ENCODE data around the gene HOXA11.

HOXA11 gene

DNA sequence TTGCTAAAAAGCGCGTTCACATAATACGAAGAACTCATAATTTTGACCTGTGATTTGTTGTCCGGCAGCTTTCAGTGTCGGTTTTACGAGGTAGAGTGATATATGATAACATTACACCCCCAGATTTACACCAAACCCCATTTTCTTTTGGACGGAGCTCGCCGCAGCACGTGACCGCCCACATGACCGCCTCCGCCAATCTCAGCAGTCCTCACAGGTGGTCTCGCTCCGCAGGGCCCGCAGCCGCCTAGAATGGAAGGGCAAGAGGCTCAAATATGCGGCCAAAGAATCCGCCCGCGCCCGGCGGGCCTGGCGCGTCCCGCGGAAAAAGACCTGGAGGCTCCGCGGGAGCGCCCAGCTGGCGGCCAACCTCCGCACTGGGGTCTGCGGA is 28.5 kb downstream of the HOXA11 start, which contains the start of gene HOXA7:
Gene HOXA7, minus strand, starts transcription at position 168 of the 391 bp plus-strand sequence. Its CDS starts 130 bp downstream, at position 38.
- peak; percentile 53 to 65 for DNase-seq

DNA sequence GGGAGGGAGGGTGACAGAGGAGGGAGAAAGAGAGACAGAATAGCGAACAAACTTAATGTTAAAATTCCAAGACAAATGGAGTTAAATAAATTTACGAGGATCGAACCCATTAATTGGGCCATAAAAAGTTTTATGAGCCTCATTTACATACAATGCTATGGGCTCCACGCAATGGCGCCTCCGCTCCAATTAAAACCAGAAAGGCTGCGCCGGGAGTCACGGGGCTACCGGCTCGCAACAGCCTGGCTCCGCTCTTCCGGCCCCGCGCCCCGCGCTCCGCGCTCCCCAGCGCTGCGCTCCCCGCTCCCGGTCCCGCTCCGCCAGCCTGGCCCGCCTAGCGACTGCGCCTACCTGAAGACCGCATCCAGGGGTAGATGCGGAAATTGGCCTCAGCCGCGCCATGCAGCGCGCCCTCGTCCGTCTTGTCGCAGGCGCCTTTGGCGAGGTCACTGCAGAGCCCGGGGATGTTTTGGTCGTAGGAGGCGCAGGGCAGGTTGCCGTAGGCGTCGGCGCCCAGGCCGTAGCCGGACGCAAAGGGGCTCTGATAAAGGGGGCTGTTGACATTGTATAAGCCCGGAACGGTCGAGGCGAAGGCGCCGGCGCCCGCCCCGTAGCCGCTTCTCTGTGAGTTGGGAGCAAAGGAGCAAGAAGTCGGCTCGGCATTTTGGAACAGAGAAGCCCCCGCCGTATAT is 29.1 kb downstream of the HOXA11 start:
- peak in 1 of 2 experiments; percentile 28 for DNase-seq

- no peak for DNase-seq
Observed at GRCh38 chr7:27154901-27155815, 29.9 kb downstream of the HOXA11 start.

DNA sequence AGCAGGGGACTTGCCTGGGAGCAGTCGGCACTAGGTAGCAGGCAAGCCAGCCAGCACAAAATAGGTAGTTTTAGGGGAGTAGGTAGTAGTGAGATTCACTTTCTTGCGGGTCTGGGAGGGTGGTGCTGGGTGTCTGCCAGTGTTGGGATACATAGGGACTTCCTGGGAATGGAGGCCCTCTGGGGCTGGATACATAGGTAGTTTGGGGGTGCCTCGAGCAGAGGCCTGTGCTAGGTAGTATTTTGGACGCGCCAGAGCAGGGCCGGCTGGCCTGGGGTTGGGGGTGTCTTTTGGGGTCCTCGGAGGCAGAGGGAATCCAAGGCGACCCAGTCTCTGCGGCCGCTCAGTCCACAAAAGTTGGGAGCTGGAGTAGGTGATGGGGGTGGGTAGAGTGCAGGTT is 30.7 kb downstream of the HOXA11 start:
- DNase-seq = no peak

DNA sequence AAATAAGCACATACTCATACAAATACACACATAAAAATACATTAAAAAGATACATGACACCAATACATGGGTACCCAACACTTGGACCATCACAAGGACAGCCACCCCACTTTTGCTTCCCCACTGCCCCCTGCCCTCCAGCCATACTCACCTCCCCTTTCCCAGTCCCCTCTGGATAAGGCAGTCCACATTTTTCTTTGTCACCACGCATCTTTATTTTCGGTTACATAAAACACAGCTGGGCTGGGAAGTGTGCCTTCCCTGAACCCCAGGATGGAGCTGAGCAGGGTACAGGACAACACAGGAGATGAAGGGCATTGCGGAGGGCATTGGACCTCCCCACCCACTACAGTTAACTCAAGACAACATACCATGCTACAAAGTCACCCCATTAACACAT is 31.5 kb downstream of the HOXA11 start:
- no peak for DNase-seq

DNA sequence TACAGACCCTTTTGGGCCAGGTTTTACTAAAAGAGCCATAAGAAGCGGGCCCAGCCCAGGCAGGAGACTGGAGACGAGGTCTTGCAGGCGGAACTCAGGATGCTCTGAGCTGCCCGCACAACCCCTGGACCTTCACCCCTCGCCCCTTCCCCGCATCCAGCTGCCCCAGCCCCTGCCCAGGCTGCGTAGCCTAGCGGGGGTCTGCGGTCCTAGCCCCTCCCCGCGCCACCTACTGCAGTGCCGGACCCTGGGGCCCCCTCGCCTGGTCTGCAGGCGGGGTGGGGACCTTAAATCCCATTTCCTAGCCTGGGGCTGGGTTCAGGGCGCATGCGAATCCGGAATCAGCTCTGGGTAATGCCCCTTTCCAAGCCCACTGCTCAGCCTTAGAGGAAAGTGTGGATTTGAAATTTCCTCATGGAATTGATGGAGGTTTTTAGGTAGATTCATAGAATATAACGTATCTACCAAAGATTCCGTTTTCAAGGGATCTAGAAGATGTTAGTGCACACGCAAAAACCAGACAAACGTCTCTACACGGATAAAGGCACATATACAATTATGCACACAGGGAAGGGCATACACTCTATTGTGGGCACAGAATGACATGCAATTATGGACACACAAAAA is 32.1 kb downstream of the HOXA11 start:
- DNase-seq = no peak

- no peak for DNase-seq
Observed at GRCh38 chr7:27151931-27152815, 32.9 kb downstream of the HOXA11 start, which contains the start of gene HOXA3. Gene HOXA3, minus strand, starts transcription at chr7:27152583. Its CDS starts 41,943 bp downstream, at chr7:27110640.

DNA sequence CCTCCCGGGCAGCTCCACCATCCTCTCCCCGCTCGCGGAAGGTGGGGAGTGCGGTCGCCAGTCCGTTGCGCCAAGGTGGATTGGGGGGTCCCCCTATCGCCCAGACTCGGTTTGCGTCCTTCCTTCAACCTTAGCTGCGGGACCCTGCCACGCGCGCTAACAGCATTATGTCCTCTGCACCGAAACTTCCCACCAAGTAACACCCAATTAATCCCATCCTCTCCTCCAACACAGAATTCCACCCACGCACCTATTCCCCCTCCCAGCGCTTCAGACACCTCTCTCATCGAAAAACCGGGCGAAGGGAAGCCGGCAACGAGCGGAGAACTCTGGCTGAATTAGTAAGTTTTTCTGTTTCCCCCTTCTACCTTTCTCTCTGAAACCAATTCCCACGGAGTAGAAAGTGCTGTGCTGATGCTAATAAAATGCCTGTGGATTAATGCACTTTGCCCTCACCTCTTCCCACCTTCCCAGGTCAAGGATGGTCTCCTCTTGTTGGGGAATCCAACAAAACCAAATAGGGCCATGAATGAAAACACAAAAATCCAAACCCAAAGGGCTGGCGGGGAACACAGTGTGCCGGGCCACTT is 33.6 kb downstream of the HOXA11 start:
- DNase-seq = peak in 1 of 2 experiments; percentile 24

GRCh38 chr7:27150568-27151340 is 34.3 kb downstream of the HOXA11 start:
- peak; percentile 44 to 64 for DNase-seq

- no peak for DNase-seq
Observed at GRCh38 chr7:27149842-27150567, 35.0 kb downstream of the HOXA11 start.

- DNase-seq = no peak
Observed at GRCh38 chr7:27148756-27149641, 36.0 kb downstream of the HOXA11 start.

DNA sequence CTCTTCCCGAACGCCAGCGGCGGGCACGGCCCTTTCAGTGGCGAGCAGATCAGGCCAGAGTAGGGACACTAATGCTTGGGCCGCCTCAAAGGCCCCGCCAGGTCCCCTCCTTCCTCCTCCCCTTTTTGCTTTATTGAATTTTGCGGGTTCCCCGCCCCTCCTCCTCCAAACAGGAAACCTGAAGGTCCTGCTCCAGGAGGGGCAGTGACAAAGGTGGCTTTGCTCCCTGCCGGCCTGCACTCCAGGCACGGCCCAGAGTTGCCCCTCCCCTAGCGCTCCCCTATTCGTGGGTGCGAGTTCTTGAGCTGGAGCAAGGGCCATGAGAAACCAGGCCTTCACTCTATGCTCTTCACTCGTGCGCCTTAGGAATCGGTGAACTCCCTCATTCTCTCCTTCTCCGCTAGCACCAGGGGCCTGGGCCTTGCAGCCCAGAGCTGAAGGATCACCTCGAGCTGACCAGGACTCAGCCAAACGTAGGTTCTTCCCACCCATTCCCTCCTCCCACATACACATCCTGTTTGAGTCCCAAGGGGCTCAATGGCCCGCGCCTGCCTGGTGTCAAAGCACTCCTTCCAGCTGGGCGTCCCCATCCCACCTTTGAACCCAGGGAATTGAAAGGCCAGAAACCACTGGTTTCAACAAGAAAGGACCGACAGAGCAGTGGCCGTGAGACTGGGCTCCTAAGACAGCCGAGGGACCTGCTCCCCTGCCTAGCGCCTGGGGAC is 36.8 kb downstream of the HOXA11 start:
- no peak for DNase-seq

DNA sequence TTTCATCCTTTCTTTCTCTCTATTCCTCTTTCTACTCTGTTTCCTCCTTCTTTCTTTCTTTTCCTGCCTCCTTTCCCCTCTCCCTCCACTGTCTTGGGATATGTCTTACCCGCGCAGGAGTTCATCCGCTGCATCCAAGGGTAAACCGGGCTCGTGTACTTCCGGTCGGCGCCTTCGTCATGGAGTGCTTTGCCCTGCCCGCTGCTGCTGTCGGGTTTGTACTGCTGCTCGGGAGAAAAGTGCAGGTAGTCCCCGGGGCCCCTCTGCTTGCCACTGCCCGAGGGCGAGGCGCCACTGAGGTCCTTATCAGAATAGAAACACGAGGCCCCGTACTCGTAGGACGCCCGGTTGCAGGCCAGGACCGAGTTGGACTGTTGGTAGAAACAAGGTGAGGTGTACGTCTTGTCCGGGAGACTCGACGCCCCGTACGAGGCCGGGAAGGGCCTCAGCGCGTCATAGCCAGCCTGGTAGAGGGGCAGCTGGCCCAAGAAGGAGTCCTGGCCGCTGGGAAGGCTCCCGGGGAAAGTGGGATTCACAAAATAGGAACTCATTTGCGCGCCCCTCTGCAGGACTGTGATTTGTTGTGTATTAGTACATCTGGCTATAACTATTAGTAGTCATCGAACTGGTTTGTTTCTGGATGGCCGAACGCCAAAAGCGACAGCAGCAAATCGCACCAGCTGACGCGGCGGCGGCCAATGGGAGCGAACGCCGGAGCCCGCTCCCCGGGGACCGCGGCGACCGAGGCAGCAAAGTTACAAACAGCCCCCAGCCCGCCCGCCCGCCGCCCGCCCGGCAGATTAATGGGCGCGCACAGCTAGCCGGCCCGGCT is 37.6 kb downstream of the HOXA11 start, which contains the start of gene HOXA6:
Gene HOXA6, minus strand, starts transcription at position 576 of the 832 bp plus-strand sequence. Its CDS starts 25 bp downstream, at position 551.
- no peak for DNase-seq

DNA sequence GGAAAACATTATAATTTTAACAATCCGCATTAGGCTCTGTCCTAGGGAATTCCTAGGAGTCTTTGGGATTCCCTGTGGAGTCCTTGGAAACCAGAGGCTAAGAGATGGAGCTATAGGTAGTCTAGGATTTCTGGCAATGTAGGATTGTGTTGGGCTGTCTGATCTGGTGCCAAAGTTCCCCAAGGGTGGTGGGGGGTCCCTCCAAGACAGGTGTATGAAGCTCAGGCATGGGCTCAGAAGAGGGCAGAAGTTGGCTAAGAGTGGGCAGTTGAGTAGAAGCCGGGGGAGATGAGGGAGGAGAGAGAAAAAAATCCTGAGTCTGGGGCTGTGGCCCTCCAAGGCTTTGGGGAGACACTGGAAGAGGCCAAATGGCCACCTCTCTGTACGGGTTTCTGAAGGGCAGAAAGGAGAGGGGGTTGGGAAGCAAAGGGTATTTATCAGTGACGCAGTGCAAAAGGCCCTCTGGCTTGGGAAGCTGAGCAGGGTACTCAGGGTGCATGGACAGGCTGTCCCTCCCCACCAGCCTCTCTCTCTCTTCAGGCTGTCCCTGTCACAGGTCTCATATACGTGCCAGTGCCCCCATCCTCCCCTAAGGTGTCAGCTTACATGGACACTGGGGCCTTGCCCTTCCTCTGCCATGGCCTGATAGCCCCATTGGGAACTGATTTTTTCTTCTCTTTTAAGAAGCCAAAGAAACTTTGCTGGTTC is 38.4 kb downstream of the HOXA11 start:
- DNase-seq = no peak

DNA sequence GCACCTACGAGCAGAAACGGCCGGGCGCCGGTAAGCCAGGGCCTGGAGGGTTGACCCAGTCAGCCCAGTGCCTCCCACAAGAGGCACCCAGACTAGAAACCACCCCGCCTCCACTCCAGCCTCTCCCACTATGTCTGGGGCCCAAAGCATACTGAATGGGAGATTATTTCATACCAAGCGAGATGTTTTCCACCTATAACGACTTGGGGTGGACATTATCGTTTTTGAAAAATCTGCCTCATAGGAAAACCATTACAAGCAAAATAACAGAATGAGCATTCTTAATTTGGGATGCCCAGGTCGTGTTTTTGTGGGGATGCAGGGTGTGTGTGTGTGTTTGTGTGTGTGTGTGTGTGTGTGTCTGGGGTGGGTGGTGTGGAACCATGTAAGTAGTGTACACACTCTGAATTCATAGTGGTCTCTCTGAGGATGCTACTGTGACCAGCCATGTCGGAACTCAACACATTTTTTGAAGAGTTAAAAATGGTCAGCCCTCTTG is 39.1 kb downstream of the HOXA11 start:
- DNase-seq = no peak

GRCh38 chr7:27145165-27145913 is 39.7 kb downstream of the HOXA11 start:
- DNase-seq = no peak
